Gastrocnemius medialis (tissue), 4 donors: Measurements from ENCODE around the gene IFT81.

Source experiments
- CTCF ChIP-seq, 5 experiments: fragments of 450-650 bp in 3 of 5; fragments of 200-600 bp in 2 of 5; sonication (generic) in 2 of 5; IDR thresholded peaks in 4 of 5; conservative IDR thresholded peaks in 1 of 5; 1 replicate in 4 of 5; 2 replicates in 1 of 5; pipeline ENCODE4 v1.5.1; 2016 to 2019; ENCODE audit warnings: antibody characterized with exemption in 5 of 5, mild to moderate bottlenecking in 3 of 5, moderate library complexity in 3 of 5
- POLR2A ChIP-seq, 2 donors: fragments of 450-650 bp; IDR thresholded peaks; one replicate each; pipeline ENCODE4 v1.6.1; 2017; ENCODE audit warnings: antibody characterized with exemption in 2 of 2, mild to moderate bottlenecking in 2 of 2, moderate library complexity in 2 of 2

GRCh38 chr12:110079477-110080400 lies 44.4 kb upstream of the IFT81 start:
- no peak for TF ChIP-seq POLR2A (IDR thresholded peaks at IDR 0.05)
- no peak for TF ChIP-seq CTCF (IDR thresholded peaks at IDR 0.05 in 4 of 5, conservative IDR thresholded peaks at IDR 0.05 in 1 of 5)
